ENCODE results near the gene CGB3. TPM values are rescaled to one million over a fixed set of nuclear protein-coding genes. Genes with fewer than 3 reads are reported as not detected.
"Not testable (repeated sequence)": the region's sequence is repeated elsewhere in the genome, so short reads cannot be mapped to it uniquely, and the experiment has no call there.

The CGB3 gene
- total and polyA plus RNA-seq, 7 experiments from 2014 or later, result not detected

DNA sequence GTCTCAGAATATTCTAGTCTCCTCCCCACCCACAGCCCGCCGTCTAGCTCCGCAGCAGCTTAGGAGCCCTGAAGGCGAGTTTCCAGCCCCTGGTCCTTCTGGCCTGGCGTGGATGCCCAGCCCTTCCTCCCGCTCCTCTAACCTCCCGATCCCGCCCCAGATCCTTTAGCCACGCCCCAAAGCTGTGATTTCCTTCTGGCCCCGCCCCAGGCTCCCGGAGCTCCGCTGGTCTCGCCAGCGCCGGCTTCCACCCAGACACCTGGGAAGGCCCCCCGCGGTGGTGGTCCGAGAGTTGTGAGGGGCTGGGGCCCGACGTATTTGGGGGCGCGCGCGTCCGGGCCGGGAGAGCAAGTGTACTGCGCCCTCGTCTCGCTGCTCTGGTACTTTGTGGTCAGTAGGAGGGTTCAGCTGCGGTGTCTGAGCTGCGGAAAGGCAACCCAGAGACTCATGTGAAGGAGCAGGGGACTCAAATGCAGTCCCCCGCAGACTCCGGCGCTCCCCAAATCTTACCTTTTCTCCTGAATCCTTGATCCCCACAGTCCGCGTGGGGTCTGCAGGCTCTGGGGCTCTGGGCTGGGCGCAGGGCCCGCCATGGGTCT is 33.6 kb upstream of the CGB3 start, which contains the start of gene CGB7:
Gene CGB7, minus strand, starts transcription at position 114 of the 599 bp plus-strand sequence. CDS start 2,374 bp downstream, outside the sequence.
- DNase-seq, result peak in 3 of 9 donors; percentile 18 to 57 (median 29)
- peaks cover 11 to 14% of the 10 kb centered on the region in 2 donors for H3K4me1 ChIP-seq (ENCODE audit: control insufficient read depth in 2 of 2, insufficient read depth in 2 of 2, low read length in 2 of 2)
- H3K4me3 ChIP-seq (ENCODE audit: low read length), result peak within 1 kb of the TSS; percentile 62
- intact Hi-C loops (cut with micrococcal nuclease), result loop anchor here in 1 of 2 donors (2.0 to 10.0 kb wide), 2 partner anchors 39 to 63 kb away; partner anchors contain the start of genes GYS1 and RUVBL2
- POLR2A ChIA-PET, result no interaction called here
- peaks cover 0 to 1% (median 0%) of the 10 kb centered on the region in 11 donors for H3K9me3 Mint-ChIP-seq
- peak; percentile 15 for ATAC-seq
- H3K9me3 ChIP-seq (ENCODE audit: control insufficient read depth in 2 of 3, low read length in 3 of 3), result no peaks in the 10 kb centered on the region
- H3K36me3 Mint-ChIP-seq, result no peaks in the 10 kb centered on the region
- H3K4me1 Mint-ChIP-seq, result peaks cover 16 to 19% (median 17%) of the 10 kb centered on the region in 7 donors
- no peak within 1 kb of the TSS for H3K27ac ChIP-seq (ENCODE audit: low read depth, low read length)
- CTCF ChIA-PET, result interaction anchor here (1.1 kb wide), 1 partner anchor 26 kb away, joined by 3 read pairs; no protein-coding TSS in a partner anchor
- peaks cover 16 to 63% (median 30%) of the 10 kb centered on the region in 5 donors for H3K27me3 Mint-ChIP-seq
- H3K36me3 ChIP-seq (ENCODE audit: control insufficient read depth in 2 of 3, insufficient read depth in 3 of 3, low read length in 3 of 3), result no peaks in the 10 kb centered on the region
- H3K27me3 ChIP-seq (ENCODE audit: control insufficient read depth in 2 of 2, insufficient read depth in 2 of 2, low read length in 2 of 2), result peaks cover 0 to 10% of the 10 kb centered on the region in 2 donors
- H3K4me3 Mint-ChIP-seq, result peak within 1 kb of the TSS; percentile 67 to 99 (median 87)
- peak within 1 kb of the TSS in 1 of 9 donors; percentile 32 for H3K27ac Mint-ChIP-seq

DNA sequence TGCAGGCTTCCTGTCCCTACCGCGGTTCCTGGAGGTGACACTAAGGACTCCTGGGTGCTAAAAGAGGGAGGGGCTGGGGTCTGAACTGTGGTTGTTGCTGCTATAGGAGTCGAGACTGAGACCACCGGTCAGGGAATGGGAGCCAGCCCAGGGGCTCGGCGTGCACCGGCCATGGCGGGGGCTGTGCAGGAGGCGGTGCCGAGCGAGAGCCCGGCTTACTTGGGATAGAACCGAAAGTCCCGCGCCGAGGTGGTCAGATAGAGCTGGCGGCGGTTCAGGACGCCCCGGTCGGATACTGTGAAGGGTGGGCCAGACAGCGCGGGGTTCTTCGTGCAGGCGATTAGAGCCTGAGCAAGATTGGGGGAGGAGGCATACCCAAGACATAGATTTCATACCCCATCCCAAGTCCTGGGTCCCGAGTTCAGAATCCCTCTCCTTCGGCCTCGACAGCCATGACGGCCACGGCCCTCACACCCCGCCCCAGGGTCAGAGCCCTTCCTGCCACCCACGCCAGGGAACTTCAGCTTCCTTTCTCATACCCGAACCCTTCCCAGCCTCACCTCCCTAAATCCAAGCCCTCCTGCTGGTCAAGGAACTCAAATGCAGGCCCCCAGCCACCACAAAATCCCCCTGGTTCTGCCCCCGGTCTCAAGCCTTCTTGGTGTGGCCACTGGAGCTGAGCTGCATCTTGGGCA is 32.9 kb upstream of the CGB3 start:
- H3K4me3 Mint-ChIP-seq, result peak overlapping the region; percentile 67 to 99 (median 87)
- H3K36me3 ChIP-seq (ENCODE audit: control insufficient read depth in 2 of 3, insufficient read depth in 3 of 3, low read length in 3 of 3); ATAC-seq; POLR2A ChIA-PET; H3K27ac ChIP-seq (ENCODE audit: low read depth, low read length); H3K9me3 ChIP-seq (ENCODE audit: control insufficient read depth in 2 of 3, low read length in 3 of 3); H3K27me3 ChIP-seq (ENCODE audit: control insufficient read depth in 2 of 2, insufficient read depth in 2 of 2, low read length in 2 of 2); H3K36me3 Mint-ChIP-seq; H3K9me3 Mint-ChIP-seq: not testable (repeated sequence)
- CTCF ChIA-PET, result interaction anchor here (1.1 kb wide), 1 partner anchor 26 kb away, joined by 3 read pairs; no protein-coding TSS in a partner anchor
- Histone ChIP-seq H3K4me3 (ENCODE audit: low read length) (peak overlapping the region; percentile 62), H3K4me1 (ENCODE audit: control insufficient read depth in 2 of 2, insufficient read depth in 2 of 2, low read length in 2 of 2) (peaks cover 11 to 14% of the 10 kb centered on the region in 2 donors)
- H3K4me1 Mint-ChIP-seq, result peaks cover 16 to 19% (median 17%) of the 10 kb centered on the region in 7 donors
- H3K27ac Mint-ChIP-seq, result peak overlapping the region in 1 of 9 donors; percentile 32
- H3K27me3 Mint-ChIP-seq, result peaks cover 16 to 63% (median 30%) of the 10 kb centered on the region in 5 donors
- DNase-seq, result peak in 1 of 9 donors; percentile 19
- intact Hi-C loops (cut with micrococcal nuclease), result loop anchor here in 1 of 2 donors (2.0 to 10.0 kb wide), 2 partner anchors 38 to 62 kb away; partner anchors contain the start of genes GYS1 and RUVBL2

- Mint-ChIP-seq H3K27me3 (peaks cover 16 to 59% (median 30%) of the 10 kb centered on the region in 5 donors), H3K27ac (peak overlapping the region in 2 of 9 donors; percentile 32 to 36)
- H3K27me3 ChIP-seq (ENCODE audit: control insufficient read depth in 2 of 2, insufficient read depth in 2 of 2, low read length in 2 of 2), result peaks cover 0 to 10% of the 10 kb centered on the region in 2 donors
These were observed 32.2 kb upstream of the CGB3 start for GRCh38 chr19:49056101-49056901.

GRCh38 chr19:49050376-49051033 is 26.4 kb upstream of the CGB3 start:
- CTCF ChIA-PET; POLR2A ChIA-PET; H3K4me1 ChIP-seq (ENCODE audit: control insufficient read depth in 2 of 2, insufficient read depth in 2 of 2, low read length in 2 of 2); H3K27me3 ChIP-seq (ENCODE audit: control insufficient read depth in 2 of 2, insufficient read depth in 2 of 2, low read length in 2 of 2); H3K36me3 ChIP-seq (ENCODE audit: control insufficient read depth in 2 of 3, insufficient read depth in 3 of 3, low read length in 3 of 3); H3K27ac ChIP-seq (ENCODE audit: low read depth, low read length); DNase-seq; H3K9me3 ChIP-seq (ENCODE audit: control insufficient read depth in 2 of 3, low read length in 3 of 3); H3K36me3 Mint-ChIP-seq; H3K4me1 Mint-ChIP-seq; H3K4me3 Mint-ChIP-seq; H3K9me3 Mint-ChIP-seq; H3K27me3 Mint-ChIP-seq; H3K4me3 ChIP-seq (ENCODE audit: low read length); ATAC-seq: not testable (repeated sequence)
- peak overlapping the region in 1 of 9 donors; percentile 43 for H3K27ac Mint-ChIP-seq
- intact Hi-C loops (cut with micrococcal nuclease), result loop anchor here in 1 of 2 donors (10.0 kb wide), 1 partner anchor 56 kb away; the partner anchor contains the start of genes GYS1 and RUVBL2

More at GRCh38 chr19:49056101-49056901, 32.2 kb upstream of the CGB3 start:
- Histone ChIP-seq H3K4me1 (ENCODE audit: control insufficient read depth in 2 of 2, insufficient read depth in 2 of 2, low read length in 2 of 2) (peaks cover 11 to 14% of the 10 kb centered on the region in 2 donors), H3K36me3 (ENCODE audit: control insufficient read depth in 2 of 3, insufficient read depth in 3 of 3, low read length in 3 of 3) (no peaks in the 10 kb centered on the region), H3K4me3 (ENCODE audit: low read length) (peak overlapping the region; percentile 62), H3K9me3 (ENCODE audit: control insufficient read depth in 2 of 3, low read length in 3 of 3) (no peaks in the 10 kb centered on the region), H3K27ac (ENCODE audit: low read depth, low read length) (peak overlapping the region; percentile 45)
- peak; percentile 33 to 75 (median 45) for DNase-seq
- ChIA-PET CTCF (interaction anchor here (0.6 to 1.1 kb wide), 2 partner anchors 27 to 56 kb away, joined by 3 read pairs; no protein-coding TSS in a partner anchor), POLR2A (no interaction called here)
- Mint-ChIP-seq H3K4me1 (peaks cover 16 to 19% (median 17%) of the 10 kb centered on the region in 7 donors), H3K36me3 (no peaks in the 10 kb centered on the region), H3K4me3 (peak overlapping the region; percentile 67 to 99 (median 87)), H3K9me3 (peaks cover 0 to 1% (median 0%) of the 10 kb centered on the region in 11 donors)
- intact Hi-C loops (cut with micrococcal nuclease), result loop anchor here in 1 of 2 donors (2.0 to 10.0 kb wide), 2 partner anchors 38 to 62 kb away; partner anchors contain the start of genes GYS1 and RUVBL2
- peak; percentile 86 for ATAC-seq

DNA sequence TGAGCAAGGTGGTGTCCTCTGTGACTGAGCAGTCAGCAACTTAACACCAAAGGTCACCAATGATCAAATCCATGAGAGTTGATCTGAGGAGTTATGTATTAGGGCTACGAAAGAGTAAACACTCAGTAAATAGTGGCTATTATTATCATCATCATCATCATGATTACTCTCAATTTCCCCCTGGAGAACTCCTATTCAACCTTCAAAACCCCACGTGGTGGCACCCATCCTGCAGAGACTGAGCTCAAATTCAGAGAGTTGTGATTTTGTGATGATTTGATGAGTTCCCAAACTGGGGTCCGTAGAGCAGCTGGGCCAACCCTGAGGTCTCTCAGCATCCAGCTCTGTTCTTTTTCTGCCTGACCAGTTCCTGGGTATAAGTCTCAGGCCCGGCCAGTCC is 25.7 kb upstream of the CGB3 start:
- peak overlapping the region in 1 of 9 donors; percentile 4 for H3K27ac Mint-ChIP-seq
- H3K4me1 Mint-ChIP-seq; H3K27me3 ChIP-seq (ENCODE audit: control insufficient read depth in 2 of 2, insufficient read depth in 2 of 2, low read length in 2 of 2); H3K4me3 Mint-ChIP-seq; H3K9me3 ChIP-seq (ENCODE audit: control insufficient read depth in 2 of 3, low read length in 3 of 3); DNase-seq; H3K36me3 Mint-ChIP-seq; H3K27me3 Mint-ChIP-seq; H3K9me3 Mint-ChIP-seq; H3K4me1 ChIP-seq (ENCODE audit: control insufficient read depth in 2 of 2, insufficient read depth in 2 of 2, low read length in 2 of 2); POLR2A ChIA-PET; H3K4me3 ChIP-seq (ENCODE audit: low read length); ATAC-seq; H3K27ac ChIP-seq (ENCODE audit: low read depth, low read length); H3K36me3 ChIP-seq (ENCODE audit: control insufficient read depth in 2 of 3, insufficient read depth in 3 of 3, low read length in 3 of 3); CTCF ChIA-PET: not testable (repeated sequence)
- intact Hi-C loops (cut with micrococcal nuclease), result loop anchor here in 1 of 2 donors (10.0 kb wide), 1 partner anchor 55 kb away; the partner anchor contains the start of genes GYS1 and RUVBL2

- H3K4me1 Mint-ChIP-seq; H3K9me3 Mint-ChIP-seq; H3K36me3 ChIP-seq (ENCODE audit: control insufficient read depth in 2 of 3, insufficient read depth in 3 of 3, low read length in 3 of 3); H3K27me3 ChIP-seq (ENCODE audit: control insufficient read depth in 2 of 2, insufficient read depth in 2 of 2, low read length in 2 of 2); H3K27me3 Mint-ChIP-seq; H3K9me3 ChIP-seq (ENCODE audit: control insufficient read depth in 2 of 3, low read length in 3 of 3); H3K4me3 ChIP-seq (ENCODE audit: low read length); H3K27ac ChIP-seq (ENCODE audit: low read depth, low read length); H3K4me3 Mint-ChIP-seq; DNase-seq; intact Hi-C loops (cut with micrococcal nuclease); H3K36me3 Mint-ChIP-seq; POLR2A ChIA-PET; CTCF ChIA-PET; ATAC-seq; H3K4me1 ChIP-seq (ENCODE audit: control insufficient read depth in 2 of 2, insufficient read depth in 2 of 2, low read length in 2 of 2): not testable (repeated sequence)
- H3K27ac Mint-ChIP-seq, result peak within 1 kb of the TSS in 1 of 9 donors; percentile 4
These were observed 24.9 kb upstream of the CGB3 start, which contains the start of gene CGB8 for GRCh38 chr19:49049011-49049410. TSS of gene CGB8 (minus strand) at chr19:49049111. CDS start at chr19:49048739, 372 bp downstream.
